ENCODE data around the gene SIGLEC8. TPM values are rescaled to one million over a fixed set of nuclear protein-coding genes. Genes with fewer than 3 reads are reported as not detected.
"Not testable (repeated sequence)": the region's sequence is repeated elsewhere in the genome, so short reads cannot be mapped to it uniquely, and the experiment has no call there.

SIGLEC8 gene
- total RNA-seq, 1 experiment from 2014 or later, result not detected

GRCh38 chr19:51421229-51422052, 36.8 kb downstream of the SIGLEC8 start:
- no peak for DNase-seq (ENCODE audit: low read depth, low spot score)
- in situ Hi-C loops (cut with HindIII; ENCODE audit: low pct_unique_long_range_greater_than_20kb, low sequenced_read_pairs), result no loop called here

DNA sequence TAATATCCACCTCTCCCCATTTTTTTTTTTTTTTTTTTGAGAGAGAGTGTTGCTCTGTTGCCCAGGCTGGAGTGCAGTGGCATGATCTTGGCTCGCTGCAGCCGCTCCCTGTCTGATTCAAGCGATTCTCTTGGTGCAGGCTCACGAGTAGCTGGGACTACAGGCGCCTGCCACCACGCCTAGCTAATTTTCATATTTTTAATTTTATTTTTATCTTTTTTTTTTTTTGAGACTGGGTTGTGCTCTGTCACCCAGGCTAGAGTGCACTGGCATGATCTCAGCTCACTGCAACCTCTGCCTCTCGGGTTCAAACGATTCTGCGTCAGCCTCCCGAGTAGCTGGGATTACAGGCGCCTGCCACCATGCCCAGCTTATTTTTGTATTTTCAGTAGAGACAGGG, 37.7 kb downstream of the SIGLEC8 start:
- DNase-seq (ENCODE audit: low read depth, low spot score); in situ Hi-C loops (cut with HindIII; ENCODE audit: low pct_unique_long_range_greater_than_20kb, low sequenced_read_pairs): not testable (repeated sequence)

- in situ Hi-C loops (cut with HindIII; ENCODE audit: low pct_unique_long_range_greater_than_20kb, low sequenced_read_pairs), result no loop called here
- DNase-seq (ENCODE audit: low read depth, low spot score), result no peak
Observed at GRCh38 chr19:51418707-51419106, 39.5 kb downstream of the SIGLEC8 start.

GRCh38 chr19:51417810-51418157, 40.5 kb downstream of the SIGLEC8 start:
- no peak for DNase-seq (ENCODE audit: low read depth, low spot score)
- in situ Hi-C loops (cut with HindIII; ENCODE audit: low pct_unique_long_range_greater_than_20kb, low sequenced_read_pairs), result no loop called here

- no peak for DNase-seq (ENCODE audit: low read depth, low spot score)
- in situ Hi-C loops (cut with HindIII; ENCODE audit: low pct_unique_long_range_greater_than_20kb, low sequenced_read_pairs), result no loop called here
Observed at GRCh38 chr19:51417107-51417809, 41.0 kb downstream of the SIGLEC8 start, which contains the start of gene SIGLEC10. Gene SIGLEC10 (minus strand): TSS chr19:51417642. CDS start chr19:51417581, 61 bp downstream.

DNA sequence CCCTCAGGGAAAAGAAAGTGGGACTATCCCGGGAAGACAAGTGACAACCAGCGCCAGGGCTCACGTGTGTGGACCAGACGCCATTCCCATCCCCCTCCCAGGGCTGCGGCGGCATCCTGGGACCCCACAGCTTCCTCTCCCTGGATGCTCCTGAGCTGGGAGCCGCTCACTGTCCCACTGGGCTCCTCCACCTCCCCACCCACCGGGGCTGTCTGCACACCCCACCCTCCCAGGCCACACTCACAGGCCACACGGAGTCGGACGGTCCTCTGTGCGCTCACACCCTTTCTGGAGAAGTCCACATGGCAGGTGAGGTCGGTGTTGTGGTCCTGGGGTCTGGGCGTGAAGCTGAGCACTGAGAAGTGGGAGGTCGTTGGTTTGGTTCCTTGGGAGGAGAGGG, 41.8 kb downstream of the SIGLEC8 start:
- in situ Hi-C loops (cut with HindIII; ENCODE audit: low pct_unique_long_range_greater_than_20kb, low sequenced_read_pairs); DNase-seq (ENCODE audit: low read depth, low spot score): not testable (repeated sequence)

GRCh38 chr19:51415187-51415586, 43.1 kb downstream of the SIGLEC8 start:
- in situ Hi-C loops (cut with HindIII; ENCODE audit: low pct_unique_long_range_greater_than_20kb, low sequenced_read_pairs), result no loop called here
- no peak for DNase-seq (ENCODE audit: low read depth, low spot score)

GRCh38 chr19:51410950-51411748, 47.1 kb downstream of the SIGLEC8 start:
- DNase-seq (ENCODE audit: low read depth, low spot score), result no peak
- in situ Hi-C loops (cut with HindIII; ENCODE audit: low pct_unique_long_range_greater_than_20kb, low sequenced_read_pairs), result no loop called here

DNA sequence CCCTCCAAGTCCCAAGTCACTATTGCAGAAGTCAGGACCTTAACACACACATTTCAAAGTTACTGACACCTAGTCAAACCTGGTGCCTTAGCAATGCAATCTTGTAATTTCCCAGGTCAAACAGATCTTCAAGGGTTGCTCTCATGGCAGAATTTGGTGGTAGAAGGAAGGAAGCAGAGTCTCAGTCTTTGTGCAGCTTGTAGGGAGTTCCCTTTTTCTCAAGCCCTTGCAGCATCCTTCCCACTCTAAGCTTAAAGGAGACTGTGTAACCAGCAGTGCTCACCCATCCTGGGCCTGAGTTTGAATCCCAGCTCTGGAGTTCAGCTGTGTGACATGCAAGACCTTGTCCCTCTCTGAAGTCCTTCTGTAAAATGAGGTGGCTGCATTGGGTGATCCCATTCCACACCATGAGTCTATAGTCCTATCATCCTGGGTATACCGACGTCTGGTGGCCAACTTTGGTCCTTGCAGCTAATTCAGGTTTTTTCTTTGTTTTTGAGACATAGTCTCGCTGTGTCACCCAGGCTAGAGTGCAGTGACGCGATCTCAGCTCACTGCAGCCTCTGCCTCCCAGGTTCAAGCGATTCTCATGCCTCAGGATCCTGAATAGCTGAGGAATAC, 50.6 kb downstream of the SIGLEC8 start:
- in situ Hi-C loops (cut with HindIII; ENCODE audit: low pct_unique_long_range_greater_than_20kb, low sequenced_read_pairs), result no loop called here
- DNase-seq (ENCODE audit: low read depth, low spot score), result peak; percentile 70

DNA sequence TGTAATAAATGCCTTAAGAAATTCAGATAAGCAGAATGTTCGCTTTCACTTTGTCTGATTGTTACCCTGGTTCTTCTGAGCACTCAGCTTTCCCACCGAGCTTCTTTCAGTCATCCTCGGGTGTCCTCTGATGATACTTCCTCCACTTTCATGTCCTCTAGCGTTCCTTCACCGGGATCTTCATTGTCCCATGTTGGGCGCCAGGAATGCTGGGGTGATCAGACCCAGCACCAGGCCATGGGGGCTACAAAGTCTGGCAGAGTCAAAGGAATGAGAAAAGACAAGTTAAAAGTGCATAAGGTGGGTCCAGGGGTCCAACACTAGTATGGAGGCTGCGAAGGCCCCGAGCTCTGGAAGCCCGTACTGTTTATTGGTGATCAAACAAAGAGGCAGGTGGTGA, 56.1 kb downstream of the SIGLEC8 start:
- no peak for DNase-seq (ENCODE audit: low read depth, low spot score)
- in situ Hi-C loops (cut with HindIII; ENCODE audit: low pct_unique_long_range_greater_than_20kb, low sequenced_read_pairs), result no loop called here

Small RNAs within 50 kb of the gene (small RNA-seq; reads per million reads assigned to genes)
- 0 reads per million in 2 experiments for gene AC020914.3
- gene AC020914.5, result 0 reads per million in 2 experiments

Other genes starting within 250 kb of the SIGLEC8 start
- 0.19 and 0.63 TPM in 2 replicates for gene CD33, start 233.4 kb downstream of the SIGLEC8 start, total RNA-seq (2014; rRNA removed; shearing (Covaris generic))
- gene SIGLECL1, start 207.4 kb downstream of the SIGLEC8 start, total RNA-seq (2014; rRNA removed; shearing (Covaris generic)), result not detected in 2 replicates
- gene IGLON5, start 146.8 kb downstream of the SIGLEC8 start, total RNA-seq (2014; rRNA removed; shearing (Covaris generic)), result 0.11 TPM in 1 of 2 replicates, not detected in the other
- gene VSIG10L, start 116.3 kb downstream of the SIGLEC8 start, total RNA-seq (2014; rRNA removed; shearing (Covaris generic)), result 0.75 and 0.77 TPM in 2 replicates
- gene ETFB, start 92.1 kb downstream of the SIGLEC8 start, total RNA-seq (2014; rRNA removed; shearing (Covaris generic)), result 127 and 138 TPM in 2 replicates
- not detected in 2 replicates for gene CLDND2, start 89.5 kb downstream of the SIGLEC8 start, total RNA-seq (2014; rRNA removed; shearing (Covaris generic))
- gene NKG7, start 85.8 kb downstream of the SIGLEC8 start, total RNA-seq (2014; rRNA removed; shearing (Covaris generic)), result not detected in 2 replicates
- gene LIM2, start 70.5 kb downstream of the SIGLEC8 start, total RNA-seq (2014; rRNA removed; shearing (Covaris generic)), result not detected in 2 replicates
- not detected in 2 replicates for gene C19orf84, start 67.9 kb downstream of the SIGLEC8 start, total RNA-seq (2014; rRNA removed; shearing (Covaris generic))
- gene SIGLEC10, start 40.8 kb downstream of the SIGLEC8 start, total RNA-seq (2014; rRNA removed; shearing (Covaris generic)), result not detected in 2 replicates
- gene CEACAM18, start 20.1 kb upstream of the SIGLEC8 start, total RNA-seq (2014; rRNA removed; shearing (Covaris generic)), result not detected in 2 replicates
- not detected in 2 replicates for gene SIGLEC12, start 43.3 kb upstream of the SIGLEC8 start, total RNA-seq (2014; rRNA removed; shearing (Covaris generic))
- not detected in 2 replicates for gene SIGLEC6, start 73.2 kb upstream of the SIGLEC8 start, total RNA-seq (2014; rRNA removed; shearing (Covaris generic))
- gene ZNF175, start 112.8 kb upstream of the SIGLEC8 start, total RNA-seq (2014; rRNA removed; shearing (Covaris generic)), result 3.0 and 4.7 TPM in 2 replicates
- gene SIGLEC5, start 171.9 kb upstream of the SIGLEC8 start, total RNA-seq (2014; rRNA removed; shearing (Covaris generic)), result not detected in 2 replicates
- not detected in 2 replicates for gene SIGLEC14, start 188.4 kb upstream of the SIGLEC8 start, total RNA-seq (2014; rRNA removed; shearing (Covaris generic))
- gene SPACA6, start 234.9 kb upstream of the SIGLEC8 start, total RNA-seq (2014; rRNA removed; shearing (Covaris generic)), result 2.0 and 3.5 TPM in 2 replicates

Data from SK-MEL-5 (cell line).